Panc1 (cell line): ENCODE results near the gene GSTO2.

Experiments used
- POLR2AphosphoS5 ChIP-seq: IDR thresholded peaks from 2 replicates; pipeline ENCODE4 v1.6.1; 2012; ENCODE audit warnings: mild to moderate bottlenecking, low read depth, low read length, moderate library complexity
- TF ChIP-seq, protein P1 (sequence below): fragments of 450-650 bp; IDR thresholded peaks from 2 replicates; pipeline ENCODE4 v1.5.1; 2017; ENCODE audit warnings: mild to moderate bottlenecking

GRCh38 chr10:104345515-104345914 lies 76.5 kb downstream of the GSTO2 start:
- no peak for TF ChIP-seq POLR2AphosphoS5
- TF ChIP-seq, protein P1, sequence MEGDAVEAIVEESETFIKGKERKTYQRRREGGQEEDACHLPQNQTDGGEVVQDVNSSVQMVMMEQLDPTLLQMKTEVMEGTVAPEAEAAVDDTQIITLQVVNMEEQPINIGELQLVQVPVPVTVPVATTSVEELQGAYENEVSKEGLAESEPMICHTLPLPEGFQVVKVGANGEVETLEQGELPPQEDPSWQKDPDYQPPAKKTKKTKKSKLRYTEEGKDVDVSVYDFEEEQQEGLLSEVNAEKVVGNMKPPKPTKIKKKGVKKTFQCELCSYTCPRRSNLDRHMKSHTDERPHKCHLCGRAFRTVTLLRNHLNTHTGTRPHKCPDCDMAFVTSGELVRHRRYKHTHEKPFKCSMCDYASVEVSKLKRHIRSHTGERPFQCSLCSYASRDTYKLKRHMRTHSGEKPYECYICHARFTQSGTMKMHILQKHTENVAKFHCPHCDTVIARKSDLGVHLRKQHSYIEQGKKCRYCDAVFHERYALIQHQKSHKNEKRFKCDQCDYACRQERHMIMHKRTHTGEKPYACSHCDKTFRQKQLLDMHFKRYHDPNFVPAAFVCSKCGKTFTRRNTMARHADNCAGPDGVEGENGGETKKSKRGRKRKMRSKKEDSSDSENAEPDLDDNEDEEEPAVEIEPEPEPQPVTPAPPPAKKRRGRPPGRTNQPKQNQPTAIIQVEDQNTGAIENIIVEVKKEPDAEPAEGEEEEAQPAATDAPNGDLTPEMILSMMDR = no peak
